WTC11 (cell line): ENCODE data around the gene C15orf39.

ENCODE experiments used
- FOXJ3 ChIP-seq: sonication (generic); formaldehyde crosslinking; IDR thresholded peaks from 2 replicates; pipeline ENCODE4 v1.9.0; 2021; ENCODE audit warnings: missing genetic modification reagents, mild to moderate bottlenecking, borderline replicate concordance
- FOXP1 ChIP-seq: sonication (generic); formaldehyde crosslinking; IDR thresholded peaks from 2 replicates; pipeline ENCODE4 v1.8.0; 2022; ENCODE audit warnings: missing genetic modification reagents, mild to moderate bottlenecking, moderate library complexity, borderline replicate concordance
- IRF2 ChIP-seq: sonication (generic); formaldehyde crosslinking; IDR thresholded peaks from 2 replicates; pipeline ENCODE4 v1.8.0; 2022; ENCODE audit warnings: low read depth, missing genetic modification reagents, borderline replicate concordance
- NFE2L1 ChIP-seq: sonication (generic); formaldehyde crosslinking; IDR thresholded peaks from 2 replicates; pipeline ENCODE4 v1.8.1; 2023; ENCODE audit warnings: missing genetic modification reagents
- ZBTB21 ChIP-seq: sonication (generic); formaldehyde crosslinking; IDR thresholded peaks from 2 replicates; pipeline ENCODE4 v1.8.1; 2023; ENCODE audit warnings: mild to moderate bottlenecking, missing genetic modification reagents, borderline replicate concordance
- ZNF121 ChIP-seq: sonication (generic); formaldehyde crosslinking; IDR thresholded peaks from 2 replicates; pipeline ENCODE4 v1.8.0; 2023; ENCODE audit warnings: missing genetic modification reagents
- TF ChIP-seq, protein P1 (sequence below): fragments of 200-600 bp; IDR thresholded peaks from 2 replicates; pipeline ENCODE4 v1.8.0; 2022; ENCODE audit warnings: antibody characterized with exemption
- TF ChIP-seq, protein P2 (sequence below): sonication (generic); formaldehyde crosslinking; IDR thresholded peaks from 2 replicates; pipeline ENCODE4 v1.8.0; 2022; ENCODE audit warnings: missing genetic modification reagents
- TF ChIP-seq, protein P3 (sequence below): sonication (generic); formaldehyde crosslinking; IDR thresholded peaks from 2 replicates; pipeline ENCODE4 v1.8.0; 2022; ENCODE audit warnings: mild to moderate bottlenecking, missing genetic modification reagents
- TF ChIP-seq, protein P4 (sequence below): sonication (generic); formaldehyde crosslinking; IDR thresholded peaks from 2 replicates; pipeline ENCODE4 v1.8.1; 2023; ENCODE audit warnings: mild to moderate bottlenecking, missing genetic modification reagents, moderate library complexity
- TF ChIP-seq, protein P5 (sequence below): sonication (generic); formaldehyde crosslinking; conservative IDR thresholded peaks from 2 replicates; pipeline ENCODE4 v1.8.1; 2023; ENCODE audit warnings: mild to moderate bottlenecking, low read depth, missing genetic modification reagents, moderate library complexity
- TF ChIP-seq, protein P6 (sequence below): sonication (generic); formaldehyde crosslinking; IDR thresholded peaks from 2 replicates; pipeline ENCODE4 v1.8.1; 2023; ENCODE audit warnings: mild to moderate bottlenecking, missing genetic modification reagents

DNA sequence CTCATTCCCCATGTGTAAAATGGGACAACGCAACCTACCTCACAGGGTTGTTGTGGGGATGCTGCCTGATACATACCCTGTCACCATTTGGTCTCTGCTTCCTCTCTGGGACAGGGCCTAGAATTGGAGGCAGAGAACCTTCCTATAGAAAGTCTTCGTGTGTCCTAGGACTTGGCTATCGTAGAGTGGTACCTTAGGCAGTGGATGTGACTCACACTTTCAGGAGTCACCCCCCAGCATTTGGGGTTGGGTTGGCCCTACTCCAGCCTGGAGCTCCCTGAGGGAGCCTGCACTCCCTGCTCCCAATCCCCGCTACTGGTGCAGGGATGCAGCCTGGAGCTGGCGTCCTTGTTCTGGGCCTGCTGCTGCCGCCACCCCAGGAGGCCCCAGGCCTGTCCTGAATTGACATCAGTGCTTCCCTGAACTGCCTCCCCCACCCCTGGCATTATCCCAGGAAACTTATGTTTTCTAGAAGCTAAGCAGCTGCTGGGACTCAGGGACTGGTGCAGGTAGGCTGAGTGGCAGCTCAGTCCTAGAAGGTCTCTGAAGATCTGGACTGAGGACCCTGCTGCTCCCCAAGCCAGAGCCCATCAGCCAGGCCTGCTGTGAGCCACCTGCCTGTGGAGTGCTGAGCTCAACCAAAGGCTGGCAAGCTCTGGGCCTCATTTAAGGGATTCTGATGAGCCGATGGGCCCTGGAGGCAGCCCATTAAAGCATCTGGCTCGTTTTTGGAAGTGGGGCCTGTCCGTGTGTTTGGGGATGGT is 9.9 kb downstream of the C15orf39 start:
- TF ChIP-seq, protein P1, sequence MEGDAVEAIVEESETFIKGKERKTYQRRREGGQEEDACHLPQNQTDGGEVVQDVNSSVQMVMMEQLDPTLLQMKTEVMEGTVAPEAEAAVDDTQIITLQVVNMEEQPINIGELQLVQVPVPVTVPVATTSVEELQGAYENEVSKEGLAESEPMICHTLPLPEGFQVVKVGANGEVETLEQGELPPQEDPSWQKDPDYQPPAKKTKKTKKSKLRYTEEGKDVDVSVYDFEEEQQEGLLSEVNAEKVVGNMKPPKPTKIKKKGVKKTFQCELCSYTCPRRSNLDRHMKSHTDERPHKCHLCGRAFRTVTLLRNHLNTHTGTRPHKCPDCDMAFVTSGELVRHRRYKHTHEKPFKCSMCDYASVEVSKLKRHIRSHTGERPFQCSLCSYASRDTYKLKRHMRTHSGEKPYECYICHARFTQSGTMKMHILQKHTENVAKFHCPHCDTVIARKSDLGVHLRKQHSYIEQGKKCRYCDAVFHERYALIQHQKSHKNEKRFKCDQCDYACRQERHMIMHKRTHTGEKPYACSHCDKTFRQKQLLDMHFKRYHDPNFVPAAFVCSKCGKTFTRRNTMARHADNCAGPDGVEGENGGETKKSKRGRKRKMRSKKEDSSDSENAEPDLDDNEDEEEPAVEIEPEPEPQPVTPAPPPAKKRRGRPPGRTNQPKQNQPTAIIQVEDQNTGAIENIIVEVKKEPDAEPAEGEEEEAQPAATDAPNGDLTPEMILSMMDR = no peak
- TF ChIP-seq, protein P2, sequence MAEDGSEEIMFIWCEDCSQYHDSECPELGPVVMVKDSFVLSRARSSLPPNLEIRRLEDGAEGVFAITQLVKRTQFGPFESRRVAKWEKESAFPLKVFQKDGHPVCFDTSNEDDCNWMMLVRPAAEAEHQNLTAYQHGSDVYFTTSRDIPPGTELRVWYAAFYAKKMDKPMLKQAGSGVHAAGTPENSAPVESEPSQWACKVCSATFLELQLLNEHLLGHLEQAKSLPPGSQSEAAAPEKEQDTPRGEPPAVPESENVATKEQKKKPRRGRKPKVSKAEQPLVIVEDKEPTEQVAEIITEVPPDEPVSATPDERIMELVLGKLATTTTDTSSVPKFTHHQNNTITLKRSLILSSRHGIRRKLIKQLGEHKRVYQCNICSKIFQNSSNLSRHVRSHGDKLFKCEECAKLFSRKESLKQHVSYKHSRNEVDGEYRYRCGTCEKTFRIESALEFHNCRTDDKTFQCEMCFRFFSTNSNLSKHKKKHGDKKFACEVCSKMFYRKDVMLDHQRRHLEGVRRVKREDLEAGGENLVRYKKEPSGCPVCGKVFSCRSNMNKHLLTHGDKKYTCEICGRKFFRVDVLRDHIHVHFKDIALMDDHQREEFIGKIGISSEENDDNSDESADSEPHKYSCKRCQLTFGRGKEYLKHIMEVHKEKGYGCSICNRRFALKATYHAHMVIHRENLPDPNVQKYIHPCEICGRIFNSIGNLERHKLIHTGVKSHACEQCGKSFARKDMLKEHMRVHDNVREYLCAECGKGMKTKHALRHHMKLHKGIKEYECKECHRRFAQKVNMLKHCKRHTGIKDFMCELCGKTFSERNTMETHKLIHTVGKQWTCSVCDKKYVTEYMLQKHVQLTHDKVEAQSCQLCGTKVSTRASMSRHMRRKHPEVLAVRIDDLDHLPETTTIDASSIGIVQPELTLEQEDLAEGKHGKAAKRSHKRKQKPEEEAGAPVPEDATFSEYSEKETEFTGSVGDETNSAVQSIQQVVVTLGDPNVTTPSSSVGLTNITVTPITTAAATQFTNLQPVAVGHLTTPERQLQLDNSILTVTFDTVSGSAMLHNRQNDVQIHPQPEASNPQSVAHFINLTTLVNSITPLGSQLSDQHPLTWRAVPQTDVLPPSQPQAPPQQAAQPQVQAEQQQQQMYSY (CRISPR knock-in tag) = no peak
- TF ChIP-seq ZBTB21 (CRISPR knock-in tag) (no peak), NFE2L1 (CRISPR knock-in tag) (no peak), FOXP1 (no peak), IRF2 (CRISPR knock-in tag) (no peak), ZNF121 (CRISPR knock-in tag) (no peak), FOXJ3 (CRISPR knock-in tag) (no peak)
- TF ChIP-seq, protein P3, sequence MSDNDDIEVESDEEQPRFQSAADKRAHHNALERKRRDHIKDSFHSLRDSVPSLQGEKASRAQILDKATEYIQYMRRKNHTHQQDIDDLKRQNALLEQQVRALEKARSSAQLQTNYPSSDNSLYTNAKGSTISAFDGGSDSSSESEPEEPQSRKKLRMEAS (CRISPR knock-in tag) = no peak
- TF ChIP-seq, protein P4, sequence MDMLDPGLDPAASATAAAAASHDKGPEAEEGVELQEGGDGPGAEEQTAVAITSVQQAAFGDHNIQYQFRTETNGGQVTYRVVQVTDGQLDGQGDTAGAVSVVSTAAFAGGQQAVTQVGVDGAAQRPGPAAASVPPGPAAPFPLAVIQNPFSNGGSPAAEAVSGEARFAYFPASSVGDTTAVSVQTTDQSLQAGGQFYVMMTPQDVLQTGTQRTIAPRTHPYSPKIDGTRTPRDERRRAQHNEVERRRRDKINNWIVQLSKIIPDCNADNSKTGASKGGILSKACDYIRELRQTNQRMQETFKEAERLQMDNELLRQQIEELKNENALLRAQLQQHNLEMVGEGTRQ (CRISPR knock-in tag) = no peak
- TF ChIP-seq, protein P5, sequence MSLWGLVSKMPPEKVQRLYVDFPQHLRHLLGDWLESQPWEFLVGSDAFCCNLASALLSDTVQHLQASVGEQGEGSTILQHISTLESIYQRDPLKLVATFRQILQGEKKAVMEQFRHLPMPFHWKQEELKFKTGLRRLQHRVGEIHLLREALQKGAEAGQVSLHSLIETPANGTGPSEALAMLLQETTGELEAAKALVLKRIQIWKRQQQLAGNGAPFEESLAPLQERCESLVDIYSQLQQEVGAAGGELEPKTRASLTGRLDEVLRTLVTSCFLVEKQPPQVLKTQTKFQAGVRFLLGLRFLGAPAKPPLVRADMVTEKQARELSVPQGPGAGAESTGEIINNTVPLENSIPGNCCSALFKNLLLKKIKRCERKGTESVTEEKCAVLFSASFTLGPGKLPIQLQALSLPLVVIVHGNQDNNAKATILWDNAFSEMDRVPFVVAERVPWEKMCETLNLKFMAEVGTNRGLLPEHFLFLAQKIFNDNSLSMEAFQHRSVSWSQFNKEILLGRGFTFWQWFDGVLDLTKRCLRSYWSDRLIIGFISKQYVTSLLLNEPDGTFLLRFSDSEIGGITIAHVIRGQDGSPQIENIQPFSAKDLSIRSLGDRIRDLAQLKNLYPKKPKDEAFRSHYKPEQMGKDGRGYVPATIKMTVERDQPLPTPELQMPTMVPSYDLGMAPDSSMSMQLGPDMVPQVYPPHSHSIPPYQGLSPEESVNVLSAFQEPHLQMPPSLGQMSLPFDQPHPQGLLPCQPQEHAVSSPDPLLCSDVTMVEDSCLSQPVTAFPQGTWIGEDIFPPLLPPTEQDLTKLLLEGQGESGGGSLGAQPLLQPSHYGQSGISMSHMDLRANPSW (CRISPR knock-in tag) = no peak
- TF ChIP-seq, protein P6, sequence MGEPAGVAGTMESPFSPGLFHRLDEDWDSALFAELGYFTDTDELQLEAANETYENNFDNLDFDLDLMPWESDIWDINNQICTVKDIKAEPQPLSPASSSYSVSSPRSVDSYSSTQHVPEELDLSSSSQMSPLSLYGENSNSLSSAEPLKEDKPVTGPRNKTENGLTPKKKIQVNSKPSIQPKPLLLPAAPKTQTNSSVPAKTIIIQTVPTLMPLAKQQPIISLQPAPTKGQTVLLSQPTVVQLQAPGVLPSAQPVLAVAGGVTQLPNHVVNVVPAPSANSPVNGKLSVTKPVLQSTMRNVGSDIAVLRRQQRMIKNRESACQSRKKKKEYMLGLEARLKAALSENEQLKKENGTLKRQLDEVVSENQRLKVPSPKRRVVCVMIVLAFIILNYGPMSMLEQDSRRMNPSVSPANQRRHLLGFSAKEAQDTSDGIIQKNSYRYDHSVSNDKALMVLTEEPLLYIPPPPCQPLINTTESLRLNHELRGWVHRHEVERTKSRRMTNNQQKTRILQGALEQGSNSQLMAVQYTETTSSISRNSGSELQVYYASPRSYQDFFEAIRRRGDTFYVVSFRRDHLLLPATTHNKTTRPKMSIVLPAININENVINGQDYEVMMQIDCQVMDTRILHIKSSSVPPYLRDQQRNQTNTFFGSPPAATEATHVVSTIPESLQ (CRISPR knock-in tag) = no peak
